PC-3 (cell line): ENCODE measurements around the gene UBR4. TPM values are rescaled to one million over a fixed set of nuclear protein-coding genes. Genes with fewer than 3 reads are reported as not detected.

Source experiments
- ATAC-seq: fragments of 200-7000 bp; cut with Tn5 transposase; 2 replicates; pipeline ENCODE4 v1.9.1; 2020; ENCODE audit warnings: mild to moderate bottlenecking, moderate library complexity
- BruUV-seq: library from RNA; stranded (reverse); fragments of 400-500 nt; replicated peaks from 2 replicates; lab custom pipeline; 2021; lab: Mats Ljungman, UMichigan
- CTCF ChIA-PET: fragments of 300-600 bp; sonication (Branson Sonifier 250); formaldehyde crosslinking; loops from one replicate; lab custom pipeline; 2022; ENCODE audit warnings: antibody characterized with exemption; lab: Charles Lee
- POLR2A ChIA-PET: fragments of 300-600 bp; sonication (Branson Sonifier 250); formaldehyde crosslinking; loops from one replicate; lab custom pipeline; 2022; ENCODE audit warnings: antibody characterized with exemption; ENCODE audit not compliant: unreplicated experiment; lab: Charles Lee
- DNase-seq: peaks from one replicate; pipeline ENCODE4 v3.0.0-alpha.2; 2015
- H2AFZ ChIP-seq: fragments of 300-600 bp; sonication (generic); 2 replicates; pipeline ENCODE4 v1.6.0; 2016; ENCODE audit warnings: antibody characterized with exemption, low read length
- H3F3A ChIP-seq: fragments of 300-600 bp; sonication (generic); one replicate; pipeline ENCODE4 v1.6.0; 2017; ENCODE audit warnings: antibody characterized with exemption, low read length, control low read depth, mild to moderate bottlenecking; ENCODE audit not compliant: unreplicated experiment
- H3K27ac ChIP-seq: fragments of 300-600 bp; sonication (generic); 2 replicates; pipeline ENCODE4 v1.5.1; 2016; ENCODE audit warnings: mild to moderate bottlenecking, low read length
- H3K27me3 ChIP-seq: fragments of 300-600 bp; sonication (generic); 2 replicates; pipeline ENCODE4 v1.6.1; 2016; ENCODE audit warnings: low read length, mixed read lengths
- H3K36me3 ChIP-seq: fragments of 300-600 bp; sonication (generic); 2 replicates; pipeline ENCODE4 v1.6.1; 2016; ENCODE audit warnings: low read depth, mixed run types, low read length, mixed read lengths
- H3K4me1 ChIP-seq: fragments of 300-600 bp; sonication (generic); 2 replicates; pipeline ENCODE4 v1.5.1; 2016; ENCODE audit warnings: low read length; ENCODE audit not compliant: insufficient read depth
- H3K4me2 ChIP-seq: fragments of 300-600 bp; sonication (generic); 2 replicates; pipeline ENCODE4 v1.6.0; 2016; ENCODE audit warnings: low read length
- H3K4me3 ChIP-seq: fragments of 300-600 bp; sonication (generic); 2 replicates; pipeline ENCODE4 v1.5.1; 2016; ENCODE audit warnings: mild to moderate bottlenecking, low read length, mixed read lengths
- H3K79me2 ChIP-seq: fragments of 300-600 bp; sonication (generic); 2 replicates; pipeline ENCODE4 v1.6.1; 2017; ENCODE audit warnings: low read length, mixed read lengths
- H3K9ac ChIP-seq: fragments of 300-600 bp; sonication (generic); 2 replicates; pipeline ENCODE4 v1.6.0; 2016; ENCODE audit warnings: mild to moderate bottlenecking, low read length
- H3K9me2 ChIP-seq: fragments of 300-600 bp; sonication (generic); replicated peaks from 2 replicates; pipeline ENCODE4 v1.6.1; 2016; ENCODE audit warnings: mixed run types, low read length, mixed read lengths
- H3K9me3 ChIP-seq: fragments of 300-600 bp; sonication (generic); 2 replicates; pipeline ENCODE4 v1.6.1; 2016; ENCODE audit warnings: low read length, mixed read lengths
- H4K20me1 ChIP-seq: fragments of 300-600 bp; sonication (generic); 2 replicates; pipeline ENCODE4 v1.6.1; 2016; ENCODE audit warnings: low read length, mixed read lengths
- CTCF ChIP-seq: fragments of 300-600 bp; sonication (generic); conservative IDR thresholded peaks from 2 replicates; pipeline ENCODE4 v1.5.1; 2017; ENCODE audit warnings: antibody characterized with exemption, low read depth, mild to moderate bottlenecking, low read length
- EZH2 ChIP-seq: fragments of 300-600 bp; sonication (generic); IDR thresholded peaks from one replicate; pipeline ENCODE4 v1.6.1; 2017; ENCODE audit warnings: antibody characterized with exemption, mild to moderate bottlenecking, low read length; ENCODE audit not compliant: unreplicated experiment
- EZH2phosphoT487 ChIP-seq: fragments of 300-600 bp; sonication (generic); IDR thresholded peaks from 2 replicates; pipeline ENCODE4 v1.6.1; 2018; ENCODE audit warnings: mild to moderate bottlenecking, antibody characterized with exemption, low read length, borderline replicate concordance
- intact Hi-C: fragments of 100-400 bp; cut with micrococcal nuclease; formaldehyde crosslinking; loops from 2 replicates; pipeline ENCODE4 v1.9.0; 2023
- total RNA-seq: library from RNA; depleted of rRNA; stranded (reverse); fragments of >200 nt; gene quantifications from 2 replicates; pipeline ENCODE4 v1.2.3, GENCODE V29; 2014

The UBR4 gene
- total RNA-seq, 1 experiment from 2014 or later, result 141 TPM

GRCh38 chr1:19198820-19199219 is 11.2 kb downstream of the UBR4 start:
- Histone ChIP-seq H3F3A (no peaks in the 10 kb centered on the region), H3K79me2 (peaks cover 43% of the 10 kb centered on the region), H3K36me3 (peaks cover 39% of the 10 kb centered on the region), H3K9me2 (no peaks in the 10 kb centered on the region), H3K4me1 (peaks cover 15% of the 10 kb centered on the region), H2AFZ (no peak overlapping the region), H3K9ac (no peak overlapping the region), H3K27me3 (no peaks in the 10 kb centered on the region), H3K9me3 (no peaks in the 10 kb centered on the region), H4K20me1 (peaks cover 14% of the 10 kb centered on the region), H3K27ac (no peak overlapping the region), H3K4me3 (no peak overlapping the region), H3K4me2 (no peak overlapping the region)
- intact Hi-C loops, result no loop called here
- ATAC-seq (no peak), DNase-seq (no peak)
- no TSS peak for BruUV-seq
- TF ChIP-seq CTCF (no peak), EZH2phosphoT487 (no peak), EZH2 (no peak)
- ChIA-PET POLR2A (no interaction called here), CTCF (no interaction called here)

GRCh38 chr1:19197845-19198244 is 12.2 kb downstream of the UBR4 start:
- Histone ChIP-seq H4K20me1 (peaks cover 12% of the 10 kb centered on the region), H3K9ac (no peak overlapping the region), H3K36me3 (peaks cover 48% of the 10 kb centered on the region), H3K27ac (no peak overlapping the region), H3K9me3 (no peaks in the 10 kb centered on the region), H3K9me2 (no peaks in the 10 kb centered on the region), H3K4me1 (peaks cover 5% of the 10 kb centered on the region), H3F3A (no peaks in the 10 kb centered on the region), H3K4me3 (no peak overlapping the region), H3K27me3 (no peaks in the 10 kb centered on the region), H2AFZ (no peak overlapping the region), H3K79me2 (peaks cover 36% of the 10 kb centered on the region), H3K4me2 (no peak overlapping the region)
- CTCF ChIA-PET, result no interaction called here
- ATAC-seq, result no peak
- POLR2A ChIA-PET, result no interaction called here
- intact Hi-C loops, result no loop called here
- no TSS peak for BruUV-seq
- DNase-seq, result no peak
- no peak for TF ChIP-seq CTCF

DNA sequence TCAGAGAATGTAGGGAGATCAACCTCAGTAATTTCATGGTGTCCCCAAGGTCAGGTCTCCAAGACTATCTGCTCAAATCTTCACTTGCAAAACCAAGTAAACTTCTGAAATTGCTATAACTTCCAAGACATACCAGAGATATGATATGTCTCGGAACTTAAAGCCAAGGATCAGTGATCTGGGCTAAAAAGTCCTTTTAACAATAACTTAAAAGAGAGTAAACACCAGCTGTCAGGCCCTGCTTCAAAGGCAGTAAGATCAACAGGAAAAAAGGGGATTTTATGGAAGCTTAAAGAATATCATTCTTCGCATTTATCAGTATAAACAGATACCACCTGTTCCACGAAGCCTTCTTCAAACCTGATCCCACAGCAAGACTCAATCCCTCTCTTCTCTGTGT is 13.7 kb downstream of the UBR4 start:
- intact Hi-C loops, result no loop called here
- POLR2A ChIA-PET, result no interaction called here
- no peak for ATAC-seq

More for the DNA sequence above, 13.7 kb downstream of the UBR4 start:
- H3F3A ChIP-seq, result no peaks in the 10 kb centered on the region
- TF ChIP-seq EZH2 (no peak), CTCF (no peak), EZH2phosphoT487 (no peak)
- peaks cover 21% of the 10 kb centered on the region for H3K79me2 ChIP-seq
- H2AFZ ChIP-seq, result no peak overlapping the region
- no TSS peak for BruUV-seq
- no peaks in the 10 kb centered on the region for H3K4me1 ChIP-seq
- H3K4me3 ChIP-seq, result no peak overlapping the region
- no peaks in the 10 kb centered on the region for H3K9me3 ChIP-seq
- H3K36me3 ChIP-seq, result peaks cover 57% of the 10 kb centered on the region
- no peak overlapping the region for H3K9ac ChIP-seq
- no peaks in the 10 kb centered on the region for H3K27me3 ChIP-seq
- DNase-seq, result no peak
- no peaks in the 10 kb centered on the region for H3K9me2 ChIP-seq
- H4K20me1 ChIP-seq, result no peaks in the 10 kb centered on the region
- no peak overlapping the region for H3K27ac ChIP-seq
- CTCF ChIA-PET, result no interaction called here
- H3K4me2 ChIP-seq, result no peak overlapping the region
